HepG2 (cell line): ENCODE results near the gene PCNT. TPM values are rescaled to one million over a fixed set of nuclear protein-coding genes. Genes with fewer than 3 reads are reported as not detected.

ENCODE experiments used
- ATF4 ChIP-seq, 2 experiments: fragments of 450-650 bp in 1 of 2; sonication (generic) in 1 of 2; formaldehyde crosslinking; IDR thresholded peaks; 2 replicates each; pipeline versions ENCODE4 v1.5.0 to v1.8.0; 2020 to 2022; ENCODE audit warnings: mild to moderate bottlenecking in 1 of 2, missing genetic modification reagents in 1 of 2
- ELF1 ChIP-seq: sonication (generic); formaldehyde crosslinking; IDR thresholded peaks from 2 replicates; pipeline ENCODE4 v1.4.0; 2020; ENCODE audit warnings: missing genetic modification reagents
- ETV6 ChIP-seq: sonication (generic); formaldehyde crosslinking; conservative IDR thresholded peaks from 2 replicates; pipeline ENCODE4 v1.4.0; 2020; ENCODE audit warnings: missing genetic modification reagents
- FIP1L1 ChIP-seq: fragments of 200-400 bp; formaldehyde crosslinking; IDR thresholded peaks from 2 replicates; pipeline ENCODE4 v1.6.1; 2018; ENCODE audit warnings: low read depth, mild to moderate bottlenecking, low read length, moderate library complexity, borderline replicate concordance; ENCODE audit not compliant: insufficient read depth
- HNF4G ChIP-seq, 2 experiments: sonication (generic) in 1 of 2; formaldehyde crosslinking in 1 of 2; IDR thresholded peaks; 2 replicates each; pipeline versions ENCODE4 v1.4.0 to v1.6.1; 2011 to 2020; ENCODE audit warnings: borderline replicate concordance in 2 of 2, low read depth in 2 of 2, mild to moderate bottlenecking in 2 of 2, low read length in 1 of 2, missing genetic modification reagents in 1 of 2, moderate library complexity in 1 of 2
- IRF9 ChIP-seq: sonication (generic); formaldehyde crosslinking; IDR thresholded peaks from 2 replicates; pipeline ENCODE4 v1.8.0; 2022; ENCODE audit warnings: missing genetic modification reagents, mild to moderate bottlenecking, borderline replicate concordance
- KAT8 ChIP-seq: IDR thresholded peaks from 2 replicates; pipeline ENCODE4 v1.6.1; 2016; ENCODE audit warnings: missing genetic modification reagents, missing compliant biosample characterization
- KLF13 ChIP-seq: sonication (generic); formaldehyde crosslinking; IDR thresholded peaks from 2 replicates; pipeline ENCODE4 v1.4.0; 2020; ENCODE audit warnings: mild to moderate bottlenecking, missing genetic modification reagents
- MAFK ChIP-seq, 2 experiments: IDR thresholded peaks in 1 of 2; conservative IDR thresholded peaks in 1 of 2; 2 replicates each; pipeline ENCODE4 v1.6.1; 2011; ENCODE audit warnings: improper control_type of control experiment in 2 of 2, low read length in 2 of 2
- NFKBIZ ChIP-seq: IDR thresholded peaks from 2 replicates; pipeline ENCODE4 v1.6.1; 2018; ENCODE audit warnings: missing genetic modification reagents, missing compliant biosample characterization
- POGZ ChIP-seq: sonication (generic); formaldehyde crosslinking; IDR thresholded peaks from 2 replicates; pipeline ENCODE4 v1.4.0; 2020; ENCODE audit warnings: mild to moderate bottlenecking, missing genetic modification reagents
- PRMT3 ChIP-seq: sonication (generic); formaldehyde crosslinking; IDR thresholded peaks from 2 replicates; pipeline ENCODE4 v1.8.1; 2022; ENCODE audit warnings: low read depth, mild to moderate bottlenecking, moderate library complexity, missing genetic modification reagents, borderline replicate concordance
- RBFOX2 ChIP-seq: fragments of 200-400 bp; formaldehyde crosslinking; IDR thresholded peaks from 2 replicates; pipeline ENCODE4 v1.6.1; 2017; ENCODE audit warnings: low read depth, mild to moderate bottlenecking, low read length
- ZNF138 ChIP-seq: sonication (generic); formaldehyde crosslinking; IDR thresholded peaks from 2 replicates; pipeline ENCODE4 v1.5.0; 2020; ENCODE audit warnings: mild to moderate bottlenecking, low read depth, missing genetic modification reagents
- ZNF17 ChIP-seq: sonication (generic); formaldehyde crosslinking; IDR thresholded peaks from 2 replicates; pipeline ENCODE4 v1.5.0; 2020; ENCODE audit warnings: mild to moderate bottlenecking, missing genetic modification reagents
- ZNF773 ChIP-seq: sonication (generic); formaldehyde crosslinking; IDR thresholded peaks from 2 replicates; pipeline ENCODE4 v1.4.0; 2020; ENCODE audit warnings: missing genetic modification reagents, borderline replicate concordance
- ZSCAN29 ChIP-seq: sonication (generic); formaldehyde crosslinking; conservative IDR thresholded peaks from 2 replicates; pipeline ENCODE4 v1.4.0; 2020; ENCODE audit warnings: mild to moderate bottlenecking, missing genetic modification reagents
- polyA plus RNA-seq, 8 experiments: library from polyadenylated mRNA; depleted of rRNA in 3 of 8; stranded (reverse) in 7 of 8; unstranded in 1 of 8; fragments of >200 nt; fragmentation: Illumina TruSeq in 4 of 8; extraction: Trizol in 4 of 8; gene quantifications; 2 replicates each; pipeline versions ENCODE4 v1.2.1 to v1.2.3, GENCODE V29; 2011 to 2016; ENCODE audit warnings: low read depth in 4 of 8, missing spikeins in 1 of 8, mixed read lengths in 1 of 8; ENCODE audit not compliant: insufficient read depth in 1 of 8
- total RNA-seq, 5 experiments: library from RNA; depleted of rRNA; stranded (reverse); fragments of >200 nt; fragmentation: Illumina TruSeq; extraction: Trizol; gene quantifications; 2 replicates each; pipeline ENCODE4 v1.2.3, GENCODE V29; 2016; ENCODE audit warnings: low read depth in 1 of 5
- TF ChIP-seq, protein P1 (sequence below): sonication (generic); formaldehyde crosslinking; IDR thresholded peaks from 2 replicates; pipeline ENCODE4 v1.5.0; 2020; ENCODE audit warnings: mild to moderate bottlenecking, missing genetic modification reagents, borderline replicate concordance
- TF ChIP-seq, protein P2 (sequence below): sonication (generic); formaldehyde crosslinking; IDR thresholded peaks from 2 replicates; pipeline ENCODE4 v1.4.0; 2020; ENCODE audit warnings: low read depth, mild to moderate bottlenecking, missing genetic modification reagents

The PCNT gene
- total and polyA plus RNA-seq, 2 of the 13 experiments (the other 11 are each of a cell fraction or from before 2014, with no cell fraction given) = 5.6 to 12.4 TPM

DNA sequence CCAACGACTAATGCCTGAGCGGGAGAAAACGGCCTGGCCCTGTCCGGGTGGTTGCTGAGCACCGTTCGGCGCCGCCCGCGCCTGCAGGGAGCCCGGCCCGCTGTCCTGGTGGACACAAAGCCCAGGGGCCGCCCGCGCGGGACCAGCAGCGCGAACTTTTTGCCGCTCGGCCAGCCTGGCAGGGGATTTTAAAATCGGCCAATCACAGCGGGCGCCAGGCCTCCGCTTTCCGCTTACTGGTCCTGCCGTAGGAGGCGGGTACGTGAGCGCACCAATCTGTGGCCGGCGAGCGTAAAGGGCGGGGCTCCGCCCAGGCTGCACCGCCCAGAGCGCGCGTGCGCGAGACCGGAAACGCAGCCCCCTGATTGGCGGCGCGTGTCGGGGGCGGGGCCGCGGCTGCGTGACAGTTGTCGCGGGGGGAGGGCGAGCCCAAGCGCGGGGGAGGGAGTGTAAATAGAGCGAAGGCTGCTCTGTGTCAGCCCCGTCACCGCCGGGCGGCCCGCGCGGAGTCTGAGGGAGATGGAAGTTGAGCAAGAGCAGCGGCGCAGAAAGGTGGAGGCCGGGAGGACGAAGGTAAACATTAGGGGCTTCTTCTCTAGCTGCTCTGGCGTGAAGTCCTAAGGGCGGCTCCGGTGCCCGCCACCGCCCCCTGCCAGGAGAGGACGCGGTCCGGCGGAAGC, at the start of gene PCNT, which contains the start of gene C21orf58 (continued):
- TF ChIP-seq ZSCAN29 (peak; percentile 0; the same call in 1 of the 2 replicates), ZNF773 (CRISPR knock-in tag) (peak; percentile 14; the same call in 1 of the 2 replicates), ZNF17 (CRISPR knock-in tag) (no peak), ATF4 (CRISPR knock-in tag; IDR thresholded peaks at IDR 0.05) (peak in 1 of 2 experiments; percentile 67; a peak in 1 of 4 replicates), MAFK (conservative IDR thresholded peaks at IDR 0.05 in 1 of 2, IDR thresholded peaks at IDR 0.05 in 1 of 2; ENCODE audit: low read length in 2 of 2) (no peak), ELF1 (CRISPR knock-in tag) (peak; percentile 13; the same call in 1 of the 2 replicates), RBFOX2 (peak; percentile 89), IRF9 (CRISPR knock-in tag) (peak; percentile 70; the same call in 1 of the 2 replicates), NFKBIZ (CRISPR knock-in tag) (no peak), ETV6 (0 out of 2 replicates have a peak, but pooled peaks have one; percentile 27), POGZ (peak; percentile 46; the same call in 1 of the 2 replicates), KAT8 (CRISPR knock-in tag) (peak; percentile 1; the same call in 1 of the 2 replicates), PRMT3 (CRISPR knock-in tag) (peak; percentile 83; the same call in 1 of the 2 replicates), FIP1L1 (no peak), ZNF138 (no peak), HNF4G (IDR thresholded peaks at IDR 0.05; ENCODE audit: borderline replicate concordance, low read depth, low read length) (no peak), HNF4G (CRISPR knock-in tag; IDR thresholded peaks at IDR 0.05; ENCODE audit: borderline replicate concordance, low read depth) (0 out of 2 replicates have a peak, but pooled peaks have one; percentile 3), KLF13 (no peak)
- TF ChIP-seq, protein P1, sequence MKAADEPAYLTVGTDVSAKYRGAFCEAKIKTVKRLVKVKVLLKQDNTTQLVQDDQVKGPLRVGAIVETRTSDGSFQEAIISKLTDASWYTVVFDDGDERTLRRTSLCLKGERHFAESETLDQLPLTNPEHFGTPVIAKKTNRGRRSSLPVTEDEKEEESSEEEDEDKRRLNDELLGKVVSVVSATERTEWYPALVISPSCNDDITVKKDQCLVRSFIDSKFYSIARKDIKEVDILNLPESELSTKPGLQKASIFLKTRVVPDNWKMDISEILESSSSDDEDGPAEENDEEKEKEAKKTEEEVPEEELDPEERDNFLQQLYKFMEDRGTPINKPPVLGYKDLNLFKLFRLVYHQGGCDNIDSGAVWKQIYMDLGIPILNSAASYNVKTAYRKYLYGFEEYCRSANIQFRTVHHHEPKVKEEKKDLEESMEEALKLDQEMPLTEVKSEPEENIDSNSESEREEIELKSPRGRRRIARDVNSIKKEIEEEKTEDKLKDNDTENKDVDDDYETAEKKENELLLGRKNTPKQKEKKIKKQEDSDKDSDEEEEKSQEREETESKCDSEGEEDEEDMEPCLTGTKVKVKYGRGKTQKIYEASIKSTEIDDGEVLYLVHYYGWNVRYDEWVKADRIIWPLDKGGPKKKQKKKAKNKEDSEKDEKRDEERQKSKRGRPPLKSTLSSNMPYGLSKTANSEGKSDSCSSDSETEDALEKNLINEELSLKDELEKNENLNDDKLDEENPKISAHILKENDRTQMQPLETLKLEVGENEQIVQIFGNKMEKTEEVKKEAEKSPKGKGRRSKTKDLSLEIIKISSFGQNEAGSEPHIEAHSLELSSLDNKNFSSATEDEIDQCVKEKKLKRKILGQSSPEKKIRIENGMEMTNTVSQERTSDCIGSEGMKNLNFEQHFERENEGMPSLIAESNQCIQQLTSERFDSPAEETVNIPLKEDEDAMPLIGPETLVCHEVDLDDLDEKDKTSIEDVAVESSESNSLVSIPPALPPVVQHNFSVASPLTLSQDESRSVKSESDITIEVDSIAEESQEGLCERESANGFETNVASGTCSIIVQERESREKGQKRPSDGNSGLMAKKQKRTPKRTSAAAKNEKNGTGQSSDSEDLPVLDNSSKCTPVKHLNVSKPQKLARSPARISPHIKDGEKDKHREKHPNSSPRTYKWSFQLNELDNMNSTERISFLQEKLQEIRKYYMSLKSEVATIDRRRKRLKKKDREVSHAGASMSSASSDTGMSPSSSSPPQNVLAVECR = peak; percentile 91; the same call in 1 of the 2 replicates
- TF ChIP-seq, protein P2, sequence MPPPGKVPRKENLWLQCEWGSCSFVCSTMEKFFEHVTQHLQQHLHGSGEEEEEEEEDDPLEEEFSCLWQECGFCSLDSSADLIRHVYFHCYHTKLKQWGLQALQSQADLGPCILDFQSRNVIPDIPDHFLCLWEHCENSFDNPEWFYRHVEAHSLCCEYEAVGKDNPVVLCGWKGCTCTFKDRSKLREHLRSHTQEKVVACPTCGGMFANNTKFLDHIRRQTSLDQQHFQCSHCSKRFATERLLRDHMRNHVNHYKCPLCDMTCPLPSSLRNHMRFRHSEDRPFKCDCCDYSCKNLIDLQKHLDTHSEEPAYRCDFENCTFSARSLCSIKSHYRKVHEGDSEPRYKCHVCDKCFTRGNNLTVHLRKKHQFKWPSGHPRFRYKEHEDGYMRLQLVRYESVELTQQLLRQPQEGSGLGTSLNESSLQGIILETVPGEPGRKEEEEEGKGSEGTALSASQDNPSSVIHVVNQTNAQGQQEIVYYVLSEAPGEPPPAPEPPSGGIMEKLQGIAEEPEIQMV = no peak
